HepG2 (cell line): ENCODE data around the gene TGFBI. TPM values are rescaled to one million over a fixed set of nuclear protein-coding genes. Genes with fewer than 3 reads are reported as not detected.

Experiments
- AHDC1 ChIP-seq: sonication (generic); formaldehyde crosslinking; IDR thresholded peaks from 2 replicates; pipeline ENCODE4 v1.5.1; 2020; ENCODE audit warnings: mild to moderate bottlenecking, missing genetic modification reagents, borderline replicate concordance
- AHR ChIP-seq: IDR thresholded peaks from 2 replicates; pipeline ENCODE4 v1.6.1; 2018; ENCODE audit warnings: missing genetic modification reagents, missing compliant biosample characterization
- CC2D1A ChIP-seq: sonication (generic); formaldehyde crosslinking; IDR thresholded peaks from 2 replicates; pipeline ENCODE4 v1.8.1; 2023; ENCODE audit warnings: mild to moderate bottlenecking, missing genetic modification reagents
- CTCF ChIP-seq: sonication (generic); formaldehyde crosslinking; IDR thresholded peaks from 2 replicates; pipeline ENCODE4 v1.5.0; 2020; ENCODE audit warnings: mild to moderate bottlenecking, missing genetic modification reagents, moderate library complexity
- KDM5A ChIP-seq: fragments of 200-600 bp; sonication (generic); IDR thresholded peaks from 2 replicates; pipeline ENCODE4 v1.7.0; 2018; ENCODE audit warnings: antibody characterized with exemption, mild to moderate bottlenecking, low read length, borderline replicate concordance
- MXD3 ChIP-seq: IDR thresholded peaks from 2 replicates; pipeline ENCODE4 v1.6.1; 2016; ENCODE audit warnings: mild to moderate bottlenecking, missing biosample characterization, missing genetic modification reagents
- RXRB ChIP-seq: IDR thresholded peaks from 2 replicates; pipeline ENCODE4 v1.6.1; 2016; ENCODE audit warnings: borderline replicate concordance, missing genetic modification reagents, missing compliant biosample characterization
- SALL1 ChIP-seq: sonication (generic); formaldehyde crosslinking; IDR thresholded peaks from 2 replicates; pipeline ENCODE4 v1.8.0; 2022; ENCODE audit warnings: mild to moderate bottlenecking, missing genetic modification reagents
- ZFP91 ChIP-seq: sonication (generic); formaldehyde crosslinking; IDR thresholded peaks from 2 replicates; pipeline ENCODE4 v1.9.0; 2022; ENCODE audit warnings: missing genetic modification reagents, mild to moderate bottlenecking, borderline replicate concordance
- ZFX ChIP-seq: sonication (generic); formaldehyde crosslinking; IDR thresholded peaks from 2 replicates; pipeline ENCODE4 v1.4.0; 2020; ENCODE audit warnings: mild to moderate bottlenecking, low read depth, missing genetic modification reagents, moderate library complexity
- ZMYM4 ChIP-seq: sonication (generic); formaldehyde crosslinking; IDR thresholded peaks from 2 replicates; pipeline ENCODE4 v1.8.1; 2023; ENCODE audit warnings: mild to moderate bottlenecking, missing genetic modification reagents
- ZNF660 ChIP-seq: sonication (generic); formaldehyde crosslinking; IDR thresholded peaks from 2 replicates; pipeline ENCODE4 v1.5.1; 2020; ENCODE audit warnings: mild to moderate bottlenecking, low read depth, missing genetic modification reagents, borderline replicate concordance
- ZNF772 ChIP-seq: sonication (generic); formaldehyde crosslinking; IDR thresholded peaks from 2 replicates; pipeline ENCODE4 v1.5.0; 2020; ENCODE audit warnings: mild to moderate bottlenecking, missing genetic modification reagents
- polyA plus RNA-seq, 8 experiments: library from polyadenylated mRNA; depleted of rRNA in 3 of 8; stranded (reverse) in 7 of 8; unstranded in 1 of 8; fragments of >200 nt; fragmentation: Illumina TruSeq in 4 of 8; extraction: Trizol in 4 of 8; gene quantifications; 2 replicates each; pipeline versions ENCODE4 v1.2.1 to v1.2.3, GENCODE V29; 2011 to 2016; ENCODE audit warnings: low read depth in 4 of 8, missing spikeins in 1 of 8, mixed read lengths in 1 of 8; ENCODE audit not compliant: insufficient read depth in 1 of 8
- total RNA-seq, 5 experiments: library from RNA; depleted of rRNA; stranded (reverse); fragments of >200 nt; fragmentation: Illumina TruSeq; extraction: Trizol; gene quantifications; 2 replicates each; pipeline ENCODE4 v1.2.3, GENCODE V29; 2016; ENCODE audit warnings: low read depth in 1 of 5

Gene TGFBI
- total and polyA plus RNA-seq, 2 of the 13 experiments (the other 11 are each of a cell fraction or from before 2014, with no cell fraction given): 275 to 457 TPM

GRCh38 chr5:136066661-136067271 is 38.0 kb downstream of the TGFBI start (continued):
- TF ChIP-seq ZFP91 (CRISPR knock-in tag): peak; percentile 49; the same call in 1 of the 2 replicates
- TF ChIP-seq RXRB (CRISPR knock-in tag): peak; percentile 26; the same call in 1 of the 2 replicates
- TF ChIP-seq ZFX: peak; percentile 59
- TF ChIP-seq MXD3 (CRISPR knock-in tag): no peak
- TF ChIP-seq CTCF (CRISPR knock-in tag): peak; percentile 61
- TF ChIP-seq AHDC1 (CRISPR knock-in tag): no peak
- TF ChIP-seq ZMYM4: 0 out of 2 replicates have a peak, but pooled peaks have one; percentile 34
- TF ChIP-seq CC2D1A (CRISPR knock-in tag): no peak
- peak; percentile 59; the same call in 1 of the 2 replicates for TF ChIP-seq SALL1 (CRISPR knock-in tag)
- TF ChIP-seq KDM5A: no peak
- TF ChIP-seq ZNF772 (CRISPR knock-in tag): no peak
- TF ChIP-seq AHR (CRISPR knock-in tag): 0 out of 2 replicates have a peak, but pooled peaks have one; percentile 30
- TF ChIP-seq ZNF660: no peak
- TF ChIP-seq, all 625 proteins: peak for 27
